K562 (cell line): Measurements from ENCODE around the gene BTAF1. TPM values are rescaled to one million over a fixed set of nuclear protein-coding genes. Genes with fewer than 3 reads are reported as not detected.
A peak's percentile ranks its signal among the peaks of the same experiment; 100 is the strongest.

ENCODE experiments used
- CBX2 ChIP-seq: fragments of 200-600 bp; sonication (generic); IDR thresholded peaks from one replicate; pipeline ENCODE4 v1.6.1; 2012; ENCODE audit warnings: mild to moderate bottlenecking, low read length, inconsistent platforms; ENCODE audit not compliant: insufficient read depth, poor library complexity, severe bottlenecking
- CSDE1 ChIP-seq, 2 experiments: fragments of 450-650 bp; IDR thresholded peaks; 2 replicates each; pipeline ENCODE4 v1.6.1; 2016; ENCODE audit warnings: mild to moderate bottlenecking in 1 of 2
- EGR1 ChIP-seq: fragments of 450-650 bp; conservative IDR thresholded peaks from 2 replicates; pipeline ENCODE4 v1.6.1; 2017; ENCODE audit warnings: mild to moderate bottlenecking
- FIP1L1 ChIP-seq: fragments of 200-400 bp; formaldehyde crosslinking; IDR thresholded peaks from 2 replicates; pipeline ENCODE4 v1.6.1; 2018; ENCODE audit warnings: mild to moderate bottlenecking, low read depth, low read length; ENCODE audit not compliant: poor library complexity, severe bottlenecking
- GABPA ChIP-seq: fragments of 200-800 bp; sonication (Bioruptor generic); conservative IDR thresholded peaks from 2 replicates; pipeline ENCODE4 v1.6.1; 2016; ENCODE audit warnings: low read depth, missing genetic modification characterization, missing compliant biosample characterization
- NFIC ChIP-seq: fragments of 450-650 bp; IDR thresholded peaks from 2 replicates; pipeline ENCODE4 v1.6.1; 2017; ENCODE audit warnings: mild to moderate bottlenecking, inconsistent platforms
- PTRF ChIP-seq: fragments of 450-650 bp; IDR thresholded peaks from 2 replicates; pipeline ENCODE4 v1.6.1; 2016; ENCODE audit warnings: mild to moderate bottlenecking, missing genetic modification characterization, missing compliant biosample characterization
- RFX7 ChIP-seq: fragments of 250-450 bp; sonication (Bioruptor Pico); IDR thresholded peaks from 2 replicates; pipeline ENCODE4 v1.5.1; 2021; ENCODE audit warnings: mild to moderate bottlenecking
- RREB1 ChIP-seq: fragments of 250-450 bp; sonication (Bioruptor Pico); IDR thresholded peaks from 2 replicates; pipeline ENCODE4 v1.4.0; 2020
- SMAD2 ChIP-seq: fragments of 150-350 bp; IDR thresholded peaks from 2 replicates; pipeline ENCODE4 v1.6.1; 2014; ENCODE audit warnings: low read depth, mild to moderate bottlenecking, low read length
- TARDBP ChIP-seq: fragments of 450-650 bp; IDR thresholded peaks from 2 replicates; pipeline ENCODE4 v1.6.1; 2016
- USF1 ChIP-seq: sonication (generic); formaldehyde crosslinking; IDR thresholded peaks from 2 replicates; pipeline ENCODE4 v1.9.0; 2022; ENCODE audit warnings: mild to moderate bottlenecking, missing genetic modification reagents
- ZNF584 ChIP-seq: fragments of 200-800 bp; sonication (Bioruptor generic); IDR thresholded peaks from 2 replicates; pipeline ENCODE4 v1.6.1; 2016; ENCODE audit warnings: low read depth, mild to moderate bottlenecking, missing genetic modification characterization, missing compliant biosample characterization
- ZNF780A ChIP-seq: fragments of 250-450 bp; sonication (Bioruptor Pico); IDR thresholded peaks from 2 replicates; pipeline ENCODE4 v1.5.0; 2021; ENCODE audit warnings: mild to moderate bottlenecking
- polyA plus RNA-seq, 8 experiments: library from polyadenylated mRNA; depleted of rRNA in 4 of 8; stranded (reverse) in 5 of 8; unstranded in 3 of 8; fragments of >200 nt; fragmentation: Nextera tagmentation in 2 of 8; fragmentation: Illumina TruSeq in 1 of 8; extraction: Ambion mirVana in 2 of 8; extraction: Trizol in 1 of 8; gene quantifications; 2 replicates each; pipeline versions ENCODE4 v1.2.1 to v1.2.3, GENCODE V29; 2011 to 2014; ENCODE audit warnings: inconsistent platforms in 1 of 8, missing spikeins in 1 of 8
- total RNA-seq, 7 experiments: library from RNA; depleted of rRNA in 6 of 7; stranded (reverse); fragments of >200 nt in 6 of 7; fragmentation: Illumina TruSeq in 2 of 7; extraction: Trizol in 2 of 7; gene quantifications; 2 replicates each; pipeline versions ENCODE4 v1.2.1 to v1.2.3, GENCODE V29; 2011 to 2021; ENCODE audit warnings: low replicate concordance in 1 of 7
- TF ChIP-seq, protein P1 (sequence below), 2 experiments: fragments of 450-650 bp in 1 of 2; sonication (generic) in 1 of 2; formaldehyde crosslinking; conservative IDR thresholded peaks; 2 replicates each; pipeline versions ENCODE4 v1.4.0 to v1.8.1; 2020 to 2022; ENCODE audit warnings: mild to moderate bottlenecking in 1 of 2, missing genetic modification reagents in 1 of 2
- TF ChIP-seq, protein P2 (sequence below): sonication (generic); formaldehyde crosslinking; IDR thresholded peaks from 2 replicates; pipeline ENCODE4 v1.8.0; 2022; ENCODE audit warnings: mild to moderate bottlenecking, missing genetic modification reagents, borderline replicate concordance
- TF ChIP-seq, protein P3 (sequence below): sonication (generic); formaldehyde crosslinking; IDR thresholded peaks from 2 replicates; pipeline ENCODE4 v1.8.0; 2022; ENCODE audit warnings: mild to moderate bottlenecking, missing genetic modification reagents

Gene BTAF1
- total and polyA plus RNA-seq, 9 of the 15 experiments (the other 6 are each of a cell fraction or from before 2014, with no cell fraction given): 6.6 to 70.7 (median 30.5) TPM

GRCh38 chr10:91923371-91924211 is at the start of gene BTAF1 (continued):
- TF ChIP-seq RREB1 (CRISPR knock-in tag): 0 out of 2 replicates have a peak, but pooled peaks have one; percentile 27
- no peak for TF ChIP-seq SMAD2
- TF ChIP-seq, protein P1, sequence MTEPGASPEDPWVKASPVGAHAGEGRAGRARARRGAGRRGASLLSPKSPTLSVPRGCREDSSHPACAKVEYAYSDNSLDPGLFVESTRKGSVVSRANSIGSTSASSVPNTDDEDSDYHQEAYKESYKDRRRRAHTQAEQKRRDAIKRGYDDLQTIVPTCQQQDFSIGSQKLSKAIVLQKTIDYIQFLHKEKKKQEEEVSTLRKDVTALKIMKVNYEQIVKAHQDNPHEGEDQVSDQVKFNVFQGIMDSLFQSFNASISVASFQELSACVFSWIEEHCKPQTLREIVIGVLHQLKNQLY (CRISPR knock-in tag; conservative IDR thresholded peaks at IDR 0.05): no peak
- no peak for TF ChIP-seq TARDBP
- no peak for TF ChIP-seq PTRF (tag)
- TF ChIP-seq RFX7: no peak
- peak; percentile 39 for TF ChIP-seq FIP1L1
- no peak for TF ChIP-seq ZNF584 (CRISPR knock-in tag)
- TF ChIP-seq USF1: peak; percentile 43; the same call in 1 of the 2 replicates
- no peak for TF ChIP-seq CBX2
- TF ChIP-seq ZNF780A: no peak
- peak in 1 of 2 experiments; percentile 27; a peak in 1 of 4 replicates for TF ChIP-seq CSDE1 (IDR thresholded peaks at IDR 0.05)
- peak; percentile 38 for TF ChIP-seq NFIC
- TF ChIP-seq, protein P2, sequence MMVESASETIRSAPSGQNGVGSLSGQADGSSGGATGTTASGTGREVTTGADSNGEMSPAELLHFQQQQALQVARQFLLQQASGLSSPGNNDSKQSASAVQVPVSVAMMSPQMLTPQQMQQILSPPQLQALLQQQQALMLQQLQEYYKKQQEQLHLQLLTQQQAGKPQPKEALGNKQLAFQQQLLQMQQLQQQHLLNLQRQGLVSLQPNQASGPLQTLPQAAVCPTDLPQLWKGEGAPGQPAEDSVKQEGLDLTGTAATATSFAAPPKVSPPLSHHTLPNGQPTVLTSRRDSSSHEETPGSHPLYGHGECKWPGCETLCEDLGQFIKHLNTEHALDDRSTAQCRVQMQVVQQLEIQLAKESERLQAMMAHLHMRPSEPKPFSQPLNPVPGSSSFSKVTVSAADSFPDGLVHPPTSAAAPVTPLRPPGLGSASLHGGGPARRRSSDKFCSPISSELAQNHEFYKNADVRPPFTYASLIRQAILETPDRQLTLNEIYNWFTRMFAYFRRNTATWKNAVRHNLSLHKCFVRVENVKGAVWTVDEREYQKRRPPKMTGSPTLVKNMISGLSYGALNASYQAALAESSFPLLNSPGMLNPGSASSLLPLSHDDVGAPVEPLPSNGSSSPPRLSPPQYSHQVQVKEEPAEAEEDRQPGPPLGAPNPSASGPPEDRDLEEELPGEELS (CRISPR knock-in tag): peak; percentile 43; the same call in 1 of the 2 replicates
- peak; percentile 61 for TF ChIP-seq EGR1
- TF ChIP-seq GABPA: peak; percentile 94
- TF ChIP-seq, protein P3, sequence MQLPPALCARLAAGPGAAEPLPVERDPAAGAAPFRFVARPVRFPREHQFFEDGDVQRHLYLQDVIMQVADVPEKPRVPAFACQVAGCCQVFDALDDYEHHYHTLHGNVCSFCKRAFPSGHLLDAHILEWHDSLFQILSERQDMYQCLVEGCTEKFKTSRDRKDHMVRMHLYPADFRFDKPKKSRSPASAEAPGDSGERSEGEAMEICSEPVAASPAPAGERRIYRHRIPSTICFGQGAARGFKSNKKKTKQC (CRISPR knock-in tag): peak; percentile 88
